HG03280 (cell line): Measurements from ENCODE around the gene KRIT1.

ENCODE experiments used
- ATAC-seq: cut with Tn5 transposase; IDR thresholded peaks from one replicate; pipeline ENCODE4 v1.9.1; 2021; ENCODE audit warnings: mild to moderate bottlenecking, moderate library complexity; ENCODE audit not compliant: unreplicated experiment

Gene KRIT1

GRCh38 chr7:92156990-92157389, 88.7 kb downstream of the KRIT1 start:
- ATAC-seq = no peak

GRCh38 chr7:92155108-92155739, 90.5 kb downstream of the KRIT1 start:
- ATAC-seq = no peak

- no peak for ATAC-seq
Measured at GRCh38 chr7:92150450-92151017, 95.2 kb downstream of the KRIT1 start.

GRCh38 chr7:92149736-92150239, 95.9 kb downstream of the KRIT1 start:
- ATAC-seq = no peak
